Amniotic epithelial cell (primary cell): Measurements from ENCODE around the gene BCAP31.
"Not testable (repeated sequence)": the region's sequence is repeated elsewhere in the genome, so short reads cannot be mapped to it uniquely, and the experiment has no call there.

ENCODE experiments used
- DNase-seq: peaks from one replicate; pipeline ENCODE4 v3.0.0-alpha.2; 2010; ENCODE audit warnings: low read depth

The BCAP31 gene

GRCh38 chrX:153733651-153734240 lies 9.6 kb upstream of the BCAP31 start:
- DNase-seq, result no peak

GRCh38 chrX:153732401-153732800 lies 8.2 kb upstream of the BCAP31 start:
- no peak for DNase-seq

GRCh38 chrX:153731845-153732215 lies 7.6 kb upstream of the BCAP31 start:
- no peak for DNase-seq

GRCh38 chrX:153731117-153731844 lies 7.1 kb upstream of the BCAP31 start:
- DNase-seq, result peak; percentile 67

GRCh38 chrX:153730115-153730514 lies 5.9 kb upstream of the BCAP31 start:
- not testable (repeated sequence) for DNase-seq

GRCh38 chrX:153728951-153729631 lies 4.9 kb upstream of the BCAP31 start:
- no peak for DNase-seq

GRCh38 chrX:153728095-153728494 lies 3.9 kb upstream of the BCAP31 start:
- no peak for DNase-seq

GRCh38 chrX:153727123-153727931 lies 3.1 kb upstream of the BCAP31 start:
- peak; percentile 27 for DNase-seq

GRCh38 chrX:153726286-153727122 lies 2.3 kb upstream of the BCAP31 start:
- peak; percentile 54 for DNase-seq

- DNase-seq, result no peak
Observed at GRCh38 chrX:153725832-153726285, 1.7 kb upstream of the BCAP31 start.

GRCh38 chrX:153725039-153725831 lies 1.0 kb upstream of the BCAP31 start:
- DNase-seq, result no peak

- DNase-seq, result peak; percentile 37
Observed at GRCh38 chrX:153723351-153724251, 586 bp downstream of the BCAP31 start.

GRCh38 chrX:153722704-153723350 lies 1.4 kb downstream of the BCAP31 start:
- DNase-seq, result no peak

- DNase-seq, result no peak
Observed at GRCh38 chrX:153719701-153720100, 4.5 kb downstream of the BCAP31 start.

- no peak for DNase-seq
Observed at GRCh38 chrX:153719238-153719637, 4.9 kb downstream of the BCAP31 start.

- DNase-seq, result no peak
Observed at GRCh38 chrX:153717445-153717844, 6.7 kb downstream of the BCAP31 start.

- DNase-seq, result no peak
Observed at GRCh38 chrX:153714256-153714655, 9.9 kb downstream of the BCAP31 start.

- DNase-seq, result no peak
Observed at GRCh38 chrX:153709726-153710674, 14.2 kb downstream of the BCAP31 start.
